Measurements from ENCODE around the gene JAML.

Gene JAML

DNA sequence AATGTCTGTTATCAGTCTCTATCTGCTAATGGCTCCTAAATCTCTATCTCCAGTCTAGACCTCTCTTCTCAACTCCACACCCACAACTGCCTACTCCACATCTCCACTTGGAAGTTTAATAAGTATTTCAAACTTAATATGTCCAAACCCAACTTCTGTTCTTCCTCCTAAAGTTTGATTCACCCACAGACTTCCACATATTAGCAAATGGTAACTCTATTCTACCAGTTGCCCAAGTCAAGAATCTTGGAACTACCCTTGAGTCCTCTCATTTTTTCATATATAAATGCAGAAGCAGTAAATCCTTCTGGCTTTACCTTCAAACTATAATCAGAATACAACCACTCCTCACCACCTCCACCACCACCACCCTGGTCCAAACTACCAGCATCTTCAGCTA is 6.7 kb upstream of the JAML start:
- no peak for TF ChIP-seq POLR2AphosphoS5 (IDR thresholded peaks at IDR 0.05; ENCODE audit: low read depth, low read length)
- TF ChIP-seq, protein P1, sequence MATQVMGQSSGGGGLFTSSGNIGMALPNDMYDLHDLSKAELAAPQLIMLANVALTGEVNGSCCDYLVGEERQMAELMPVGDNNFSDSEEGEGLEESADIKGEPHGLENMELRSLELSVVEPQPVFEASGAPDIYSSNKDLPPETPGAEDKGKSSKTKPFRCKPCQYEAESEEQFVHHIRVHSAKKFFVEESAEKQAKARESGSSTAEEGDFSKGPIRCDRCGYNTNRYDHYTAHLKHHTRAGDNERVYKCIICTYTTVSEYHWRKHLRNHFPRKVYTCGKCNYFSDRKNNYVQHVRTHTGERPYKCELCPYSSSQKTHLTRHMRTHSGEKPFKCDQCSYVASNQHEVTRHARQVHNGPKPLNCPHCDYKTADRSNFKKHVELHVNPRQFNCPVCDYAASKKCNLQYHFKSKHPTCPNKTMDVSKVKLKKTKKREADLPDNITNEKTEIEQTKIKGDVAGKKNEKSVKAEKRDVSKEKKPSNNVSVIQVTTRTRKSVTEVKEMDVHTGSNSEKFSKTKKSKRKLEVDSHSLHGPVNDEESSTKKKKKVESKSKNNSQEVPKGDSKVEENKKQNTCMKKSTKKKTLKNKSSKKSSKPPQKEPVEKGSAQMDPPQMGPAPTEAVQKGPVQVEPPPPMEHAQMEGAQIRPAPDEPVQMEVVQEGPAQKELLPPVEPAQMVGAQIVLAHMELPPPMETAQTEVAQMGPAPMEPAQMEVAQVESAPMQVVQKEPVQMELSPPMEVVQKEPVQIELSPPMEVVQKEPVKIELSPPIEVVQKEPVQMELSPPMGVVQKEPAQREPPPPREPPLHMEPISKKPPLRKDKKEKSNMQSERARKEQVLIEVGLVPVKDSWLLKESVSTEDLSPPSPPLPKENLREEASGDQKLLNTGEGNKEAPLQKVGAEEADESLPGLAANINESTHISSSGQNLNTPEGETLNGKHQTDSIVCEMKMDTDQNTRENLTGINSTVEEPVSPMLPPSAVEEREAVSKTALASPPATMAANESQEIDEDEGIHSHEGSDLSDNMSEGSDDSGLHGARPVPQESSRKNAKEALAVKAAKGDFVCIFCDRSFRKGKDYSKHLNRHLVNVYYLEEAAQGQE (IDR thresholded peaks at IDR 0.05; ENCODE audit: insufficient read depth in 1 of 2, low read depth in 2 of 2, low read length in 2 of 2) = no peak
- TF ChIP-seq FOXP2 (optimal IDR thresholded peaks at IDR 0.05; ENCODE audit: borderline replicate concordance, extremely low read depth, extremely low read length, insufficient read depth) = no peak
- no peak for TF ChIP-seq TAF1 (IDR thresholded peaks at IDR 0.05; ENCODE audit: borderline replicate concordance, insufficient read depth, low read length)
- no peak for TF ChIP-seq SIN3A (IDR thresholded peaks at IDR 0.05; ENCODE audit: borderline replicate concordance, insufficient read depth, low read length)

DNA sequence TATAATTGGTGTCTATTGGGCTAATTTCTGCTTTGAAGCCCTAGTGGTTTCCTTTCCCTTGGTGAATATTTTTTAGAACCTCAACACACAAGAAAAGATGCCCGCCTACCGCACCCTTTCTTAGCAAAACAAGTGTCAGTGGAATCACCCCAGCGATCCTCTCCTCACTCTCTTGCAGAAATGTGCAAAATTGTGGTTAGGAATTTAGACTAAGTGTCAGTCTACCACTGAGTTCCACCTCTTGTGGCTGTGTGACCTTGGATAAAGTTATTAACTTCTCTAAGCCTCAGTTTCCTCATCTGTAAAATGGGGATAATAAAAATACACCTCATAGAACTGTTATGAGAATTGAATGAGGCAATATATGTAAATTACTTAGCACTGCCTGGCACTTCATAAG is 5.3 kb upstream of the JAML start:
- TF ChIP-seq, protein P1 (IDR thresholded peaks at IDR 0.05; ENCODE audit: insufficient read depth in 1 of 2, low read depth in 2 of 2, low read length in 2 of 2) = no peak
- TF ChIP-seq SIN3A (IDR thresholded peaks at IDR 0.05; ENCODE audit: borderline replicate concordance, insufficient read depth, low read length) (no peak), POLR2AphosphoS5 (IDR thresholded peaks at IDR 0.05; ENCODE audit: low read depth, low read length) (no peak), TAF1 (IDR thresholded peaks at IDR 0.05; ENCODE audit: borderline replicate concordance, insufficient read depth, low read length) (no peak), FOXP2 (optimal IDR thresholded peaks at IDR 0.05; ENCODE audit: borderline replicate concordance, extremely low read depth, extremely low read length, insufficient read depth) (no peak)

DNA sequence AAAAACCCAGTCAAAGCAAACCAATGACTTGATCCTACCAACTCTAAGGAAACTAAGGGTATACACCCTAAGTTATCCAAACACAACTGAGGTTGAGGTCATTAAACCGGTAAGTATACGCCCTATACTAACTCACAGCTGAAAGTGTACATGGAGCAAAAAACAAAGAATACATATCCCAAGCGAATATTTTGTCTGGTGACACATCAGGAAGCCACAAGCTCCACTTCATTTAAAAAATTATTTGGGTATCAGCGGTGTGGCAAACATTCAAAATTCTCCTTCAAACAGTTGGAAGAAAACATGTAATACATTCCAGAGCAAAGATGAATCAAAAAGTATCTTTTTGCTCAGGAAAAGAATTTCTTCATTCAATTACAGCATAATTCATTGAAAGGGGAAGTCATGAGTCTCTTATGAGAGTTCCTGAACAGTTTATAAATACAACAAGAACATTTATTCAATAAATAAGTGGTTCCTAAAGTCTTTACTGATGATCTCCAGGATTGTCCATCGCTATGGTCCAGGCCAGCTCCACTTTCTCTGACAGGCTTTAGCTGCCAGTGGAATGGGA is 4.5 kb upstream of the JAML start:
- TF ChIP-seq POLR2AphosphoS5 (IDR thresholded peaks at IDR 0.05; ENCODE audit: low read depth, low read length) (no peak), SIN3A (IDR thresholded peaks at IDR 0.05; ENCODE audit: borderline replicate concordance, insufficient read depth, low read length) (no peak), FOXP2 (optimal IDR thresholded peaks at IDR 0.05; ENCODE audit: borderline replicate concordance, extremely low read depth, extremely low read length, insufficient read depth) (no peak), TAF1 (IDR thresholded peaks at IDR 0.05; ENCODE audit: borderline replicate concordance, insufficient read depth, low read length) (no peak)
- TF ChIP-seq, protein P1 (IDR thresholded peaks at IDR 0.05; ENCODE audit: insufficient read depth in 1 of 2, low read depth in 2 of 2, low read length in 2 of 2) = no peak

DNA sequence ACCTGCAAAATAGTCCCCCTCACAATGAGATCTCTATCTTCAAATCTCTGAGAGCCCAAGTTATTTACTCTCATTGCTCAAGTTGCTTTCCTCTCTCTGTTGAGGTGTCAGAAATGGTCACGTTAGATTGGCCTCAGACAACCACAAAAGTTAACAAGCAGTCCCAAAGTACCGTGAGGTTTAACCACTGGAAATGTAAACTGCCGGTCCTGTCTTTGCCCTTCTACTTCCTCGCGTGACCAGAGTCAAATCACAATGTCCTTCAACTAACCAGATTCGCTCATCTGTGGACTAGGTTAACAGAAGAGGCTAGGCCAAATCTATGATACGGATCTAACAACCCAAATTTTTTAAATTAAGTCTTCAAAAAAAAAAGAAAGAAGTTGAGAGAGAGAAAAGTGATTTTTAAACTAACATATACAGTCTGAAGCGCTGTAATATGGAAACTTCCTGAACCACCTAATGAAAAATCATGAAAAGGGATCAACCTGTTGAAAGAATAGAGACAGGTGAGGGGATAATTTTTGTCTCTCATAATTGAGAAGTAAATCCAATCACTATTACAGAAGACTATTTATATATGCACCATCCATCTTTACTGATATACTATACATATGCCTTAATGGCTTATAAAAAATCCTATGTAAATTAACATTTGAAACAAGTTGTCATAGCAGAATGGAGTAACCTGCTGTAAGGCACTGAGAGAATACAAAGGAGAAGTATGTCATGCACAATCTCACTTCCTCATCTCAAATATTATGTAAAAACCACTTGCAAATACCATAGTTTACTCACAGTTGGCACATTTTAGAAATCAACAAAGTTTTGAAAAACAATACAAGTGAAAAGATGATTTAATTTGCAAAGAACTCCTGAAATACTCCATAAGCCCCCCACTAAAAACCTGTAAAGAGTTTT is 3.3 kb upstream of the JAML start:
- TF ChIP-seq, protein P1 (IDR thresholded peaks at IDR 0.05; ENCODE audit: insufficient read depth in 1 of 2, low read depth in 2 of 2, low read length in 2 of 2) = no peak
- TF ChIP-seq FOXP2 (optimal IDR thresholded peaks at IDR 0.05; ENCODE audit: borderline replicate concordance, extremely low read depth, extremely low read length, insufficient read depth) (no peak), SIN3A (IDR thresholded peaks at IDR 0.05; ENCODE audit: borderline replicate concordance, insufficient read depth, low read length) (no peak), TAF1 (IDR thresholded peaks at IDR 0.05; ENCODE audit: borderline replicate concordance, insufficient read depth, low read length) (no peak), POLR2AphosphoS5 (IDR thresholded peaks at IDR 0.05; ENCODE audit: low read depth, low read length) (no peak)
